ENCODE measurements around the gene PRELP. TPM values are rescaled to one million over a fixed set of nuclear protein-coding genes. Genes with fewer than 3 reads are reported as not detected.
A peak's percentile ranks its signal among the peaks of the same experiment; 100 is the strongest.

The PRELP gene
- total RNA-seq, 6 experiments from 2014 or later, result 3.8 to 10.8 (median 5.4) TPM

GRCh38 chr1:203519053-203519840, 43.6 kb downstream of the PRELP start:
- Histone ChIP-seq H3K36me3 (no peaks in the 10 kb centered on the region), H3K4me3 (no peak overlapping the region), H3K27me3 (no peaks in the 10 kb centered on the region), H3K9me3 (no peaks in the 10 kb centered on the region), H3K27ac (no peak overlapping the region), H3K4me1 (peaks cover 0 to 11% (median 0%) of the 10 kb centered on the region in 4 donors)
- TF ChIP-seq CTCF (IDR thresholded peaks at IDR 0.05) (no peak), POLR2A (IDR thresholded peaks at IDR 0.05) (no peak)
- WGBS (ENCODE audit: insufficient coverage, low coverage, low lambda C conversion rate, missing lambda C conversion rate), result 83% methylated on average over 2 of the region's 10 CpGs
- ATAC-seq (no peak), DNase-seq (no peak)
- intact Hi-C loops (cut with DNase I), result loop anchor here in 1 of 2 donors (10.0 kb wide), 1 partner anchor 106 kb away; the partner anchor contains the start of gene ATP2B4

- DNase-seq (no peak), ATAC-seq (no peak)
- intact Hi-C loops (cut with DNase I), result loop anchor here in 1 of 2 donors (10.0 kb wide), 1 partner anchor 105 kb away; the partner anchor contains the start of gene ATP2B4
- Histone ChIP-seq H3K27me3 (no peaks in the 10 kb centered on the region), H3K9me3 (no peaks in the 10 kb centered on the region), H3K36me3 (no peaks in the 10 kb centered on the region), H3K4me1 (peaks cover 0 to 11% (median 0%) of the 10 kb centered on the region in 4 donors), H3K27ac (no peak overlapping the region), H3K4me3 (no peak overlapping the region)
- TF ChIP-seq CTCF (IDR thresholded peaks at IDR 0.05) (no peak), POLR2A (IDR thresholded peaks at IDR 0.05) (no peak)
- 94% methylated on average over 2 of the region's 6 CpGs for WGBS (ENCODE audit: insufficient coverage, low coverage, low lambda C conversion rate, missing lambda C conversion rate)
These were observed 44.3 kb downstream of the PRELP start for GRCh38 chr1:203519896-203520295.

DNA sequence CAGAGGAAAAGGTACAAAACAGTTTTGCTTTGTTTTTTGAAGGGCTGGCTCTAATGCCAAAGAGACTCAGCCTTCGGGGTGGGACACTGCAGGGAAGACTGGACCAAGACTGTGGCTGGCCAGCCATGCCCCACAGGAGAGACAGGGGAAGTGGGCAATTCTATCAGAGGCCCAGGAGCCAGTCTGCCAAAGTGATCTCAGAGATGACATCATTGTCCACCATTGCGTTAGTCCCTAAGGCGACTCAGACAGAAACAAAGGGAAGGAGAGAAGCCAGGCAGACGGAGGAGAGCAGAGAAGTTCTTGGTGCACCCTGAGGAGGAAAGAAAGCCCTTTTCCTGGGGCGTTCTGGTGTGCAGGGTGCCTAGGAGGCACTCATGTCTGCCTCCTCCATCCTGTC, 44.7 kb downstream of the PRELP start:
- no peak for ATAC-seq
- no peak for DNase-seq
- no peak for TF ChIP-seq POLR2A (IDR thresholded peaks at IDR 0.05)
- no peak for TF ChIP-seq CTCF (IDR thresholded peaks at IDR 0.05)
- Histone ChIP-seq H3K27me3 (no peaks in the 10 kb centered on the region), H3K4me1 (peaks cover 0 to 11% (median 0%) of the 10 kb centered on the region in 4 donors), H3K27ac (no peak overlapping the region), H3K36me3 (no peaks in the 10 kb centered on the region), H3K4me3 (no peak overlapping the region), H3K9me3 (no peaks in the 10 kb centered on the region)
- no CpG with 5 or more reads among the region's 5 CpGs for WGBS (ENCODE audit: insufficient coverage, low coverage, low lambda C conversion rate, missing lambda C conversion rate)
- intact Hi-C loops (cut with DNase I), result no loop called here

GRCh38 chr1:203521074-203521794, 45.6 kb downstream of the PRELP start:
- WGBS (ENCODE audit: insufficient coverage, low coverage, low lambda C conversion rate, missing lambda C conversion rate), result 59% methylated on average over 9 of the region's 10 CpGs
- intact Hi-C loops (cut with DNase I), result no loop called here
- ATAC-seq, result peak; percentile 65 to 89 (median 77)
- Histone ChIP-seq H3K27ac (no peak overlapping the region), H3K4me1 (peaks cover 0 to 11% (median 0%) of the 10 kb centered on the region in 4 donors), H3K4me3 (no peak overlapping the region), H3K36me3 (no peaks in the 10 kb centered on the region), H3K27me3 (no peaks in the 10 kb centered on the region), H3K9me3 (no peaks in the 10 kb centered on the region)
- DNase-seq, result peak in 1 of 3 donors; percentile 52
- TF ChIP-seq POLR2A (IDR thresholded peaks at IDR 0.05), result no peak

DNA sequence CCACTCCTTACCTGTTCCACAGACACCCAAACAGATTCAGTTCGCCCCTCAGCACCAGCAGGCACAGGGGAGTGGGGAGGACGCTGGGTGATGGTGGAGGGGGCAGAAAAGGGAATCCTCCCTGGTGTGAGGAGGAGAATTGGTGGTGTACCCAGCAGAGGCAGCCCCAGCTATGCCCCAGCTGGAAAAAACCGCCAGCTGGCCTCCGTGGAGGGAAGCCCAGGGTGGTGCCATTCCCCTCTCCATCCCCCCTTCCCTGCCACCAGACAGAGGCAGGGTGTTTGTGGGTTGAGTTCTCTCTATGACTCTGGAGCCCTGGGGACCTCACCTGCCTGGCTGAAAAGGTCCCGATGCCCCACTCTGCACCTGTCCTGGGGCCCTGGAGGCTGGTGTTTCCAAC, 46.2 kb downstream of the PRELP start:
- no peak for DNase-seq
- H3K27me3 ChIP-seq, result no peaks in the 10 kb centered on the region
- no peak overlapping the region for H3K27ac ChIP-seq
- H3K36me3 ChIP-seq, result no peaks in the 10 kb centered on the region
- no peak for ATAC-seq
- 83% methylated on average over 1 of the region's 5 CpGs for WGBS (ENCODE audit: insufficient coverage, low coverage, low lambda C conversion rate, missing lambda C conversion rate)
- intact Hi-C loops (cut with DNase I), result no loop called here
- H3K9me3 ChIP-seq, result no peaks in the 10 kb centered on the region
- H3K4me1 ChIP-seq, result peaks cover 0 to 11% (median 0%) of the 10 kb centered on the region in 4 donors
- no peak overlapping the region for H3K4me3 ChIP-seq
- no peak for TF ChIP-seq CTCF (IDR thresholded peaks at IDR 0.05)
- no peak for TF ChIP-seq POLR2A (IDR thresholded peaks at IDR 0.05)
